K562 (cell line): ENCODE results near the gene PSORS1C1. TPM values are rescaled to one million over a fixed set of nuclear protein-coding genes. Genes with fewer than 3 reads are reported as not detected.

ENCODE experiments used
- ATAC-seq: fragments of 200-7000 bp; cut with Tn5 transposase; 3 replicates; pipeline ENCODE4 v1.9.1; 2020; ENCODE audit warnings: moderate library complexity
- BruUV-seq: library from RNA; stranded (reverse); fragments of 400-500 nt; replicated peaks from 2 replicates; lab custom pipeline; 2021; lab: Mats Ljungman, UMichigan
- CTCF ChIA-PET: fragments of 300-600 bp; formaldehyde crosslinking; extraction: SDS; loops from one replicate; lab custom pipeline; 2021; ENCODE audit warnings: low intra/inter-chr PET ratio; lab: Yijun Ruan, JAX
- POLR2A ChIA-PET: fragments of 300-600, 350-650 bp; sonication (Branson Sonifier 250); formaldehyde crosslinking; extraction: SDS; loops from one replicate; lab custom pipeline; 2021; ENCODE audit warnings: antibody characterized with exemption, inconsistent platforms; lab: Yijun Ruan, JAX
- DNase-seq, 4 experiments: peaks; one replicate each; pipeline versions ENCODE4 v3.0.0 to v3.0.0-alpha.2; 2011 to 2018; ENCODE audit warnings: low spot score in 3 of 4, mixed read lengths in 3 of 4; ENCODE audit errors: extremely low read depth in 1 of 4
- FAIRE-seq: peaks from 2 replicates; lab custom pipeline; 2011; peaks lifted over from hg19 to GRCh38; lab: Jason Lieb, UNC
- H2AFZ ChIP-seq: 2 replicates; pipeline ENCODE4 v1.6.0; 2011; ENCODE audit warnings: low read depth, low read length, control low read depth, inconsistent platforms
- H3K27ac ChIP-seq: fragments of 200-600 bp; 3 replicates; pipeline ENCODE4 v1.8.0; 2011; ENCODE audit warnings: low read depth, mild to moderate bottlenecking, control low read depth, inconsistent platforms, low read length, moderate library complexity, mixed read lengths; ENCODE audit errors: extremely low read depth
- H3K27me3 ChIP-seq, 2 experiments: fragments of 300-600 bp in 1 of 2; 2 replicates in 1 of 2; 3 replicates in 1 of 2; pipeline versions ENCODE4 v1.6.0 to v1.8.0; 2011; ENCODE audit warnings: inconsistent platforms in 2 of 2, low read length in 2 of 2, mild to moderate bottlenecking in 1 of 2, mixed read lengths in 1 of 2, moderate library complexity in 1 of 2; ENCODE audit not compliant: control insufficient read depth in 2 of 2, insufficient read depth in 2 of 2
- H3K36me3 ChIP-seq: fragments of 300-600 bp; 3 replicates; pipeline ENCODE4 v1.8.0; 2011; ENCODE audit warnings: mild to moderate bottlenecking, low read length, inconsistent platforms; ENCODE audit not compliant: control insufficient read depth, insufficient read depth
- H3K4me1 ChIP-seq, 2 experiments: fragments of 200-600 bp in 1 of 2; replicated peaks in 1 of 2; 2 replicates in 1 of 2; 3 replicates in 1 of 2; pipeline versions ENCODE4 v1.5.1 to v1.8.0; 2011; ENCODE audit warnings: inconsistent platforms in 2 of 2, low read length in 2 of 2, mild to moderate bottlenecking in 1 of 2, mixed read lengths in 1 of 2, moderate library complexity in 1 of 2; ENCODE audit not compliant: control insufficient read depth in 2 of 2, insufficient read depth in 2 of 2
- H3K4me2 ChIP-seq: 2 replicates; pipeline ENCODE4 v1.6.1; 2011; ENCODE audit warnings: low read length, control low read depth, inconsistent platforms, mixed read lengths; ENCODE audit not compliant: insufficient read depth
- H3K4me3 ChIP-seq: fragments of 200-600 bp; sonication (generic), shearing (Covaris generic); 2 replicates; pipeline ENCODE4 v1.5.1; 2016; ENCODE audit warnings: control low read depth, inconsistent platforms
- H3K79me2 ChIP-seq: fragments of 200-600 bp; 3 replicates; pipeline ENCODE4 v1.8.0; 2011; ENCODE audit warnings: low read length, inconsistent platforms; ENCODE audit not compliant: control insufficient read depth, insufficient read depth
- H3K9ac ChIP-seq, 2 experiments: 2 replicates each; pipeline versions ENCODE4 v1.6.0 to v1.6.1; 2011; ENCODE audit warnings: low read depth in 2 of 2, low read length in 2 of 2, control low read depth in 1 of 2, inconsistent platforms in 1 of 2, mild to moderate bottlenecking in 1 of 2, mixed read lengths in 1 of 2; ENCODE audit not compliant: insufficient read depth in 1 of 2
- H3K9me1 ChIP-seq: one replicate; pipeline ENCODE4 v1.6.0; 2011; ENCODE audit warnings: inconsistent platforms, mild to moderate bottlenecking, low read length, moderate library complexity; ENCODE audit not compliant: control insufficient read depth, insufficient read depth
- H3K9me3 ChIP-seq: replicated peaks from 2 replicates; pipeline ENCODE4 v1.5.1; 2011; ENCODE audit warnings: low read depth, low read length, inconsistent platforms; ENCODE audit not compliant: control insufficient read depth, insufficient read depth
- H4K20me1 ChIP-seq: replicated peaks from 2 replicates; pipeline ENCODE4 v1.6.1; 2011; ENCODE audit warnings: low read length, inconsistent platforms, mixed read lengths; ENCODE audit not compliant: control insufficient read depth, insufficient read depth
- HNRNPLL ChIP-seq: fragments of 200-400 bp; formaldehyde crosslinking; IDR thresholded peaks from 2 replicates; pipeline ENCODE4 v1.6.1; 2017; ENCODE audit warnings: low read length, low read depth, mild to moderate bottlenecking; ENCODE audit not compliant: poor library complexity, severe bottlenecking
- IRF2 ChIP-seq: sonication (generic); formaldehyde crosslinking; IDR thresholded peaks from 2 replicates; pipeline ENCODE4 v1.8.1; 2022; ENCODE audit warnings: mild to moderate bottlenecking, missing genetic modification reagents
- KLF10 ChIP-seq: fragments of 250-450 bp; sonication (Bioruptor Pico); IDR thresholded peaks from 2 replicates; pipeline ENCODE4 v1.6.1; 2021; ENCODE audit warnings: matching md5 sums
- MYC ChIP-seq, 2 experiments: fragments of 250-450 bp in 1 of 2; sonication (Bioruptor Pico) in 1 of 2; IDR thresholded peaks; 2 replicates each; pipeline versions ENCODE4 v1.5.1 to v1.6.1; 2012 to 2021; ENCODE audit warnings: low read depth in 2 of 2, borderline replicate concordance in 1 of 2, improper control_type of control experiment in 1 of 2, low read length in 1 of 2, mild to moderate bottlenecking in 1 of 2, moderate library complexity in 1 of 2
- NRF1 ChIP-seq, 2 experiments: fragments of 450-650 bp; IDR thresholded peaks in 1 of 2; conservative IDR thresholded peaks in 1 of 2; 2 replicates each; pipeline ENCODE4 v1.6.1; 2014; ENCODE audit warnings: mild to moderate bottlenecking in 2 of 2
- PHB ChIP-seq: fragments of 250-450 bp; sonication (Bioruptor Pico); IDR thresholded peaks from 2 replicates; pipeline ENCODE4 v1.5.0; 2021
- SMAD4 ChIP-seq: fragments of 250-450 bp; sonication (Bioruptor Pico); conservative IDR thresholded peaks from 2 replicates; pipeline ENCODE4 v1.8.0; 2021; ENCODE audit warnings: inconsistent platforms, mild to moderate bottlenecking, moderate library complexity
- SP2 ChIP-seq: IDR thresholded peaks from 2 replicates; pipeline ENCODE4 v1.6.1; 2011; ENCODE audit warnings: mild to moderate bottlenecking, low read depth, low read length, moderate library complexity; ENCODE audit not compliant: poor library complexity, severe bottlenecking; ENCODE audit errors: extremely low read depth
- TARDBP ChIP-seq: fragments of 450-650 bp; IDR thresholded peaks from 2 replicates; pipeline ENCODE4 v1.6.1; 2016
- ZBTB40 ChIP-seq, 2 experiments: fragments of 450-650 bp in 1 of 2; sonication (generic) in 1 of 2; formaldehyde crosslinking in 1 of 2; IDR thresholded peaks; 2 replicates each; pipeline versions ENCODE4 v1.7.1 to v1.9.0; 2016 to 2022; ENCODE audit warnings: inconsistent platforms in 1 of 2, mild to moderate bottlenecking in 1 of 2, missing genetic modification reagents in 1 of 2
- ZNF133 ChIP-seq: fragments of 250-450 bp; sonication (Bioruptor Pico); IDR thresholded peaks from 2 replicates; pipeline ENCODE4 v1.4.0; 2020; ENCODE audit warnings: mild to moderate bottlenecking
- ZNF584 ChIP-seq: fragments of 200-800 bp; sonication (Bioruptor generic); IDR thresholded peaks from 2 replicates; pipeline ENCODE4 v1.6.1; 2016; ENCODE audit warnings: low read depth, mild to moderate bottlenecking, missing genetic modification characterization, missing compliant biosample characterization
- WGBS: fragments of 100-300 bp; shearing (Covaris generic); methylation state at CpG from one replicate; pipeline ENCODE4 v1.1.6; 2016; ENCODE audit warnings: low coverage, mixed read lengths; ENCODE audit not compliant: insufficient coverage; ENCODE audit errors: missing lambda C conversion rate; 5-methylcytosine and 5-hydroxymethylcytosine counted together
- in situ Hi-C: fragments of 300-500 bp; cut with MboI; formaldehyde crosslinking; loops from 4 replicates; pipeline ENCODE4 v1.15.0; 2018; ENCODE audit warnings: inconsistent platforms, mixed read lengths
- intact Hi-C: fragments of 100-400 bp; cut with micrococcal nuclease; formaldehyde crosslinking; loops from 2 replicates; pipeline ENCODE4 v1.14.2; 2022
- polyA plus RNA-seq, 8 experiments: library from polyadenylated mRNA; depleted of rRNA in 4 of 8; stranded (reverse) in 5 of 8; unstranded in 3 of 8; fragments of >200 nt; fragmentation: Nextera tagmentation in 2 of 8; fragmentation: Illumina TruSeq in 1 of 8; extraction: Ambion mirVana in 2 of 8; extraction: Trizol in 1 of 8; gene quantifications; 2 replicates each; pipeline versions ENCODE4 v1.2.1 to v1.2.3, GENCODE V29; 2011 to 2014; ENCODE audit warnings: inconsistent platforms in 1 of 8, missing spikeins in 1 of 8
- total RNA-seq, 7 experiments: library from RNA; depleted of rRNA in 6 of 7; stranded (reverse); fragments of >200 nt in 6 of 7; fragmentation: Illumina TruSeq in 2 of 7; extraction: Trizol in 2 of 7; gene quantifications; 2 replicates each; pipeline versions ENCODE4 v1.2.1 to v1.2.3, GENCODE V29; 2011 to 2021; ENCODE audit warnings: low replicate concordance in 1 of 7

Gene PSORS1C1
- total and polyA plus RNA-seq, 9 of the 15 experiments (the other 6 are each of a cell fraction or from before 2014, with no cell fraction given), result 0.11 TPM; not detected in 8

DNA sequence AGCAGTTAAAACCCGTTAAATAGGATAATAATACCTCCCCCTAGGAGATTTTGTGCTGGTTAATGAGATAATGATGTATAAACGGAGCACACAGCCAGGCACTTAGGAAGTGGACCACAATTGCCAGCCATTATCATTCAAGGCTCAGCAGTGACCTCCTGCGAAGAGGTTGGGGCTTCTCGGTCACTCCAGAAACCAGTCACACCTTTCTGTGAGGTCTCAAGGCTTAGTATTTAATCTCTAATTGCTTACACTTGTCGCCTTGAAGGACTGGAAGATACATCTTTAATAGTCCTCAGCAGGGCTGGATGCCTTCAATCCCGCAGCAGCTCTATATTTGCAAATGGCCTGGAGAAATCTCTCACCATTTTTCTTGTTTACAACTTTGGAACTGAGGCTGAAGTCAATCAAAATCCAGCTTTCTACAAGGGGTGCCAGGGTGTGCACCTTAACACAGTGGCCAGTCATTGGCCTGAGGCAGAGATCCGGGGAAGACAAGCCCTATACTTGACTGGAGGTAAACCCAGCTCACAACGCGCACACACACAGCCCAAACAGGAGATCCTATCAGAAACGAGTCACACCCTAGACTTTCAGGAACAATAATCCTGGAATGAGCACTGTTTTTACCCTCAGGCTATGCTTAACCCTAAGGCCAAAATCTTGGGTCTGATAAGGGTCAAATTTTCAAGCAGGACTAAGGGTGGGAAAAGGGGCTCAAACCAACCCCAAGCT lies 54.7 kb downstream of the PSORS1C1 start:
- H3K9ac ChIP-seq, result peak overlapping the region in 1 of 2 experiments; percentile 82; a peak in 2 of 4 replicates
- peak; percentile 89 for FAIRE-seq
- H3K79me2 ChIP-seq, result no peaks in the 10 kb centered on the region
- H3K4me1 ChIP-seq, result peaks cover 18 to 26% of the 10 kb centered on the region in 2 experiments
- no peaks in the 10 kb centered on the region for H3K9me1 ChIP-seq
- in situ Hi-C loops, result no loop called here
- no TSS peak for BruUV-seq
- H3K27ac ChIP-seq, result no peak overlapping the region; the same call in 2 of the 3 replicates
- peak overlapping the region; percentile 33; the same call in 1 of the 2 replicates for H3K4me2 ChIP-seq
- H3K9me3 ChIP-seq, result no peaks in the 10 kb centered on the region
- ChIA-PET CTCF (no interaction called here), POLR2A (interaction anchor here (0.6 to 2.0 kb wide), 12 partner anchors 9 to 1630 kb away, joined by 3 to 7 read pairs (median 4); partner anchors contain the start of genes MICA and TCF19)
- WGBS, result 24% methylated on average over 10 of the region's 10 CpGs
- H3K36me3 ChIP-seq, result no peaks in the 10 kb centered on the region
- peak; percentile 65 for ATAC-seq
- intact Hi-C loops, result no loop called here
- peak; percentile 33 to 46 (median 44) for DNase-seq
- no peaks in the 10 kb centered on the region for H3K27me3 ChIP-seq
- H4K20me1 ChIP-seq, result no peaks in the 10 kb centered on the region
- no peak overlapping the region for H3K4me3 ChIP-seq
- peak overlapping the region; percentile 64 for H2AFZ ChIP-seq
- TF ChIP-seq HNRNPLL (no peak), KLF10 (CRISPR knock-in tag) (no peak), ZNF584 (CRISPR knock-in tag) (no peak), PHB (CRISPR knock-in tag) (0 out of 2 replicates have a peak, but pooled peaks have one; percentile 35), ZBTB40 (IDR thresholded peaks at IDR 0.05) (no peak), ZBTB40 (CRISPR knock-in tag; IDR thresholded peaks at IDR 0.05) (no peak), NRF1 (conservative IDR thresholded peaks at IDR 0.05 in 1 of 2, IDR thresholded peaks at IDR 0.05 in 1 of 2) (peak; percentile 21 to 42; a peak in 1 of 4 replicates), SP2 (no peak), ZNF133 (CRISPR knock-in tag) (0 out of 2 replicates have a peak, but pooled peaks have one; percentile 23), IRF2 (no peak), SMAD4 (CRISPR knock-in tag) (peak; percentile 18; the same call in 1 of the 2 replicates), TARDBP (no peak), MYC (IDR thresholded peaks at IDR 0.05; ENCODE audit: low read depth, low read length) (no peak), MYC (CRISPR knock-in tag; IDR thresholded peaks at IDR 0.05; ENCODE audit: borderline replicate concordance, low read depth) (no peak)
